ENCODE measurements around the gene TDRD9.

TDRD9 gene

GRCh38 chr14:104085032-104085888 lies 157.0 kb downstream of the TDRD9 start, which contains the start of gene ASPG:
TSS of gene ASPG (plus strand) at chr14:104085700. CDS start at chr14:104085771, 71 bp downstream.
- ATAC-seq (replicated peaks) (peak; percentile 70), DNase-seq (no peak)
- Mint-ChIP-seq H3K4me1 (ENCODE audit: low read depth in 2 of 2) (peaks cover 0 to 4% of the 10 kb centered on the region in 2 donors), H3K27me3 (no peaks in the 10 kb centered on the region), H3K9me3 (no peaks in the 10 kb centered on the region), H3K4me3 (peak within 1 kb of the TSS; percentile 20 to 66), H3K36me3 (ENCODE audit: insufficient read depth) (no peaks in the 10 kb centered on the region), H3K27ac (no peak within 1 kb of the TSS)

GRCh38 chr14:104085889-104086201 lies 157.6 kb downstream of the TDRD9 start:
- Mint-ChIP-seq H3K4me1 (ENCODE audit: low read depth in 2 of 2) (peaks cover 0 to 4% of the 10 kb centered on the region in 2 donors), H3K27ac (no peak overlapping the region), H3K4me3 (peak overlapping the region in 1 of 2 donors; percentile 20), H3K27me3 (no peaks in the 10 kb centered on the region), H3K36me3 (ENCODE audit: insufficient read depth) (no peaks in the 10 kb centered on the region), H3K9me3 (no peaks in the 10 kb centered on the region)
- DNase-seq, result no peak
- ATAC-seq (replicated peaks), result no peak

- peak overlapping the region in 1 of 2 donors; percentile 57 for H3K4me3 Mint-ChIP-seq
- no peaks in the 10 kb centered on the region for H3K36me3 Mint-ChIP-seq (ENCODE audit: insufficient read depth)
- no peaks in the 10 kb centered on the region for H3K27me3 Mint-ChIP-seq
- no peak for ATAC-seq (replicated peaks)
- no peak for DNase-seq
- H3K4me1 Mint-ChIP-seq (ENCODE audit: low read depth in 2 of 2), result peaks cover 0 to 4% of the 10 kb centered on the region in 2 donors
- no peak overlapping the region for H3K27ac Mint-ChIP-seq
- H3K9me3 Mint-ChIP-seq, result no peaks in the 10 kb centered on the region
Observed at GRCh38 chr14:104086210-104086660, 158.0 kb downstream of the TDRD9 start.

GRCh38 chr14:104086661-104087461 lies 158.6 kb downstream of the TDRD9 start:
- Mint-ChIP-seq H3K4me3 (peak overlapping the region in 1 of 2 donors; percentile 57), H3K27me3 (no peaks in the 10 kb centered on the region), H3K27ac (no peak overlapping the region), H3K9me3 (no peaks in the 10 kb centered on the region), H3K4me1 (ENCODE audit: low read depth in 2 of 2) (peaks cover 0 to 4% of the 10 kb centered on the region in 2 donors), H3K36me3 (ENCODE audit: insufficient read depth) (no peaks in the 10 kb centered on the region)
- ATAC-seq (replicated peaks), result no peak
- no peak for DNase-seq

GRCh38 chr14:104087505-104087904 lies 159.2 kb downstream of the TDRD9 start:
- H3K4me1 Mint-ChIP-seq (ENCODE audit: low read depth in 2 of 2), result peaks cover 0 to 4% of the 10 kb centered on the region in 2 donors
- ATAC-seq (replicated peaks), result no peak
- no peaks in the 10 kb centered on the region for H3K9me3 Mint-ChIP-seq
- H3K27me3 Mint-ChIP-seq, result no peaks in the 10 kb centered on the region
- no peak overlapping the region for H3K4me3 Mint-ChIP-seq
- H3K27ac Mint-ChIP-seq, result no peak overlapping the region
- no peaks in the 10 kb centered on the region for H3K36me3 Mint-ChIP-seq (ENCODE audit: insufficient read depth)
- DNase-seq, result no peak

- Mint-ChIP-seq H3K9me3 (no peaks in the 10 kb centered on the region), H3K27me3 (no peaks in the 10 kb centered on the region), H3K27ac (no peak overlapping the region), H3K4me3 (no peak overlapping the region), H3K4me1 (ENCODE audit: low read depth in 2 of 2) (peaks cover 0 to 4% of the 10 kb centered on the region in 2 donors), H3K36me3 (ENCODE audit: insufficient read depth) (no peaks in the 10 kb centered on the region)
- DNase-seq (no peak), ATAC-seq (replicated peaks) (no peak)
Observed at GRCh38 chr14:104087981-104088850, 160.0 kb downstream of the TDRD9 start.

GRCh38 chr14:104090071-104090748 lies 162.0 kb downstream of the TDRD9 start:
- ATAC-seq (replicated peaks) (no peak), DNase-seq (no peak)
- Mint-ChIP-seq H3K4me3 (no peak overlapping the region), H3K4me1 (ENCODE audit: low read depth in 2 of 2) (peaks cover 4 to 5% of the 10 kb centered on the region in 2 donors), H3K27ac (no peak overlapping the region), H3K27me3 (no peaks in the 10 kb centered on the region), H3K36me3 (ENCODE audit: insufficient read depth) (peaks cover 3% of the 10 kb centered on the region), H3K9me3 (no peaks in the 10 kb centered on the region)

GRCh38 chr14:104091061-104091926 lies 163.0 kb downstream of the TDRD9 start:
- Mint-ChIP-seq H3K36me3 (ENCODE audit: insufficient read depth) (peaks cover 3% of the 10 kb centered on the region), H3K27me3 (peaks cover 0 to 11% of the 10 kb centered on the region in 2 donors), H3K27ac (no peak overlapping the region), H3K9me3 (no peaks in the 10 kb centered on the region), H3K4me1 (ENCODE audit: low read depth in 2 of 2) (peaks cover 4 to 5% of the 10 kb centered on the region in 2 donors), H3K4me3 (no peak overlapping the region)
- ATAC-seq (replicated peaks) (no peak), DNase-seq (no peak)

GRCh38 chr14:104091927-104092771 lies 163.9 kb downstream of the TDRD9 start:
- peaks cover 0 to 12% of the 10 kb centered on the region in 2 donors for H3K27me3 Mint-ChIP-seq
- no peak overlapping the region for H3K4me3 Mint-ChIP-seq
- peaks cover 3% of the 10 kb centered on the region for H3K36me3 Mint-ChIP-seq (ENCODE audit: insufficient read depth)
- H3K9me3 Mint-ChIP-seq, result no peaks in the 10 kb centered on the region
- no peak for DNase-seq
- no peak overlapping the region for H3K27ac Mint-ChIP-seq
- peaks cover 4 to 5% of the 10 kb centered on the region in 2 donors for H3K4me1 Mint-ChIP-seq (ENCODE audit: low read depth in 2 of 2)
- no peak for ATAC-seq (replicated peaks)

- peaks cover 3% of the 10 kb centered on the region for H3K36me3 Mint-ChIP-seq (ENCODE audit: insufficient read depth)
- H3K9me3 Mint-ChIP-seq, result no peaks in the 10 kb centered on the region
- peaks cover 0 to 12% of the 10 kb centered on the region in 2 donors for H3K27me3 Mint-ChIP-seq
- no peak overlapping the region for H3K27ac Mint-ChIP-seq
- no peak overlapping the region for H3K4me3 Mint-ChIP-seq
- ATAC-seq (replicated peaks) (no peak), DNase-seq (no peak)
- H3K4me1 Mint-ChIP-seq (ENCODE audit: low read depth in 2 of 2), result peaks cover 4 to 5% of the 10 kb centered on the region in 2 donors
Observed at GRCh38 chr14:104092931-104093365, 164.7 kb downstream of the TDRD9 start.

GRCh38 chr14:104093366-104094055 lies 165.3 kb downstream of the TDRD9 start:
- H3K27me3 Mint-ChIP-seq, result peaks cover 0 to 12% of the 10 kb centered on the region in 2 donors
- H3K36me3 Mint-ChIP-seq (ENCODE audit: insufficient read depth), result peaks cover 3% of the 10 kb centered on the region
- ATAC-seq (replicated peaks), result peak; percentile 50

More at GRCh38 chr14:104093366-104094055, 165.3 kb downstream of the TDRD9 start:
- DNase-seq, result no peak
- peaks cover 4 to 5% of the 10 kb centered on the region in 2 donors for H3K4me1 Mint-ChIP-seq (ENCODE audit: low read depth in 2 of 2)
- H3K9me3 Mint-ChIP-seq, result no peaks in the 10 kb centered on the region
- no peak overlapping the region for H3K4me3 Mint-ChIP-seq
- no peak overlapping the region for H3K27ac Mint-ChIP-seq
